22Rv1 (cell line): ENCODE data around the gene LRRC28.
A peak's percentile ranks its signal among the peaks of the same experiment; 100 is the strongest.

Source experiments
- H3K27ac ChIP-seq: fragments of 450-650 bp; 2 replicates; pipeline ENCODE4 v1.5.1; 2017
- ZFX ChIP-seq: fragments of 450-650 bp; IDR thresholded peaks from 2 replicates; pipeline ENCODE4 v1.6.1; 2017; ENCODE audit warnings: antibody characterized with exemption, borderline replicate concordance
- TF ChIP-seq, protein P1 (sequence below): fragments of 450-650 bp; IDR thresholded peaks from 2 replicates; pipeline ENCODE4 v1.5.1; 2017; ENCODE audit warnings: mild to moderate bottlenecking

LRRC28 gene

DNA sequence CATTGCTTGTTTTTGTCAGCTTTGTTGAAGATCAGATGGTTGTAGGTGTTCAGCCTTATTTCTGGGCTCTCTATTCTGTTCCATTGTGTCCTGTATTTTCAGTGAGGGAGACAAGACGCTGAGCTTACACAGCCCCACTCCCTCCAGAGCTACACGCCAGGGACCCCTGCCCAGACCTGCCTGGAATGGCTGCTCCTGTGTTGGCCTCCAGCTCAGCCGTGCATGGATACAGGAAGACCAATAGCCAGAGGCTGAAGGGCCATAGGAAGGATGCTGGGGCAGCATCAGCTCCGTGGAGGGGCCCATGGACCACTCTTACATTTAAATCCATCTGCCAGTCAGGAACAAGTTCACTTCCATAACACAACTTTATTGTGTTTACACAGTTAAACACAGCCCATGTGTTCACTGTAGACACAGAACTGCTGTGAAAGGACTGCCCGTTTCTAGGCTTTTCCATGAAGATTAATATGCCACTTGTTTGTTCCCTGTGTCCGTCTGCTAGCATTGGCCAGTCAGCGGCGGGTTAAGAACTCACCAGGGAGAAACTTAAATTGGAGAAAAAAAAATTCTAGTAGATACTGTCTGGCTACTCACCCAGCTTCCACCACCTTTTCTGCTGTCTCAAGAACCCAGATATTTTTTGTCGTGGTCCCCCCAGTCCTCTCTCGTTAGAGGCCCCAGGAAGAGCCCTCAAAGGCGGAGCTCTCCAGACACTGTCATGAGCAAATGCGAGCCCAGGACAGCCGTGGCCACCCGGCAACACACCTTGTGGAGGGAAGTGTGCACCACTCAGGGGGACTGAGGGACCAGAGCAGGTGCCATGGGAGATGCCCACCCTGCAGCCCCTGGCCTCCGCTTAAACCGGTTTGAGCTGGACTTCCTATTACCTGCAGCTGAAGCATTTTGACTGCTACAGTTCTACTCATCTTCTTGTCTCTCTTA lies 172.2 kb downstream of the LRRC28 start:
- no peak overlapping the region for H3K27ac ChIP-seq
- TF ChIP-seq, protein P1, sequence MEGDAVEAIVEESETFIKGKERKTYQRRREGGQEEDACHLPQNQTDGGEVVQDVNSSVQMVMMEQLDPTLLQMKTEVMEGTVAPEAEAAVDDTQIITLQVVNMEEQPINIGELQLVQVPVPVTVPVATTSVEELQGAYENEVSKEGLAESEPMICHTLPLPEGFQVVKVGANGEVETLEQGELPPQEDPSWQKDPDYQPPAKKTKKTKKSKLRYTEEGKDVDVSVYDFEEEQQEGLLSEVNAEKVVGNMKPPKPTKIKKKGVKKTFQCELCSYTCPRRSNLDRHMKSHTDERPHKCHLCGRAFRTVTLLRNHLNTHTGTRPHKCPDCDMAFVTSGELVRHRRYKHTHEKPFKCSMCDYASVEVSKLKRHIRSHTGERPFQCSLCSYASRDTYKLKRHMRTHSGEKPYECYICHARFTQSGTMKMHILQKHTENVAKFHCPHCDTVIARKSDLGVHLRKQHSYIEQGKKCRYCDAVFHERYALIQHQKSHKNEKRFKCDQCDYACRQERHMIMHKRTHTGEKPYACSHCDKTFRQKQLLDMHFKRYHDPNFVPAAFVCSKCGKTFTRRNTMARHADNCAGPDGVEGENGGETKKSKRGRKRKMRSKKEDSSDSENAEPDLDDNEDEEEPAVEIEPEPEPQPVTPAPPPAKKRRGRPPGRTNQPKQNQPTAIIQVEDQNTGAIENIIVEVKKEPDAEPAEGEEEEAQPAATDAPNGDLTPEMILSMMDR = no peak
- no peak for TF ChIP-seq ZFX

GRCh38 chr15:99424131-99424571 lies 172.9 kb downstream of the LRRC28 start:
- H3K27ac ChIP-seq = no peak overlapping the region
- TF ChIP-seq ZFX = no peak
- TF ChIP-seq, protein P1 = no peak

- TF ChIP-seq, protein P1 = no peak
- no peak for TF ChIP-seq ZFX
- no peak overlapping the region for H3K27ac ChIP-seq
Measured at GRCh38 chr15:99424978-99425656, 173.8 kb downstream of the LRRC28 start.

DNA sequence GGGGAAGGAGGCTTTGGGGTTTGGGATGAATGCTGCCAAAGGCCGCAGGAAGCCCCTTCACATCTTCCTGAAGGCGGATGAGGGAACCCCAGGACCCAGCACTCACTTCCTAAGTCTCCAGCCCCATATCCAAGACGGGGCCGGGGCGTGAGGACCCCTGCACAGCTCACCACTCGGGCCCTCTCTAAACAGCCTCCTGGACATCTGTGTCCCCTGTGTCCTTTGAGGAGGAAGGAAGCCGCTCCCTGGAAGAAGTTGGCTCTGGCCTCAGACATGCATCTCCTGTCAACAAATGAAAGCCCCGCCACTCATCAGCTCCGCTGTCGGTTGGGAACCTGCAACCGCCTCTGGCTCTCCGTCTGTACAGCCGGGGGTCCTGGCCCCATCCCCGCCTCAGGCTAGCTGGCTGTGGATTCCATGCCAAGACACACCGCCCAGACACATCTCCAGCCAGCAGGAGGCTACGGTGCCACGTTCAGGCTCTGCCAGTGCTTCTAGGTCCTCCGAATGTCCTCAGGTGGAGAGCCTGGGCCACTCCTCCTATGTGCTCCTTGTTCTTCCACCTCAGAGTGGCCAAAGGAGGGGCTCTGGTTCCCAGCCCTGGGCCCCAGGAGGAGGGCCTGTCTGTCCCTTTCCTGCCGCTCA lies 174.5 kb downstream of the LRRC28 start:
- no peak for TF ChIP-seq ZFX
- TF ChIP-seq, protein P1 = peak; percentile 29
- no peak overlapping the region for H3K27ac ChIP-seq

DNA sequence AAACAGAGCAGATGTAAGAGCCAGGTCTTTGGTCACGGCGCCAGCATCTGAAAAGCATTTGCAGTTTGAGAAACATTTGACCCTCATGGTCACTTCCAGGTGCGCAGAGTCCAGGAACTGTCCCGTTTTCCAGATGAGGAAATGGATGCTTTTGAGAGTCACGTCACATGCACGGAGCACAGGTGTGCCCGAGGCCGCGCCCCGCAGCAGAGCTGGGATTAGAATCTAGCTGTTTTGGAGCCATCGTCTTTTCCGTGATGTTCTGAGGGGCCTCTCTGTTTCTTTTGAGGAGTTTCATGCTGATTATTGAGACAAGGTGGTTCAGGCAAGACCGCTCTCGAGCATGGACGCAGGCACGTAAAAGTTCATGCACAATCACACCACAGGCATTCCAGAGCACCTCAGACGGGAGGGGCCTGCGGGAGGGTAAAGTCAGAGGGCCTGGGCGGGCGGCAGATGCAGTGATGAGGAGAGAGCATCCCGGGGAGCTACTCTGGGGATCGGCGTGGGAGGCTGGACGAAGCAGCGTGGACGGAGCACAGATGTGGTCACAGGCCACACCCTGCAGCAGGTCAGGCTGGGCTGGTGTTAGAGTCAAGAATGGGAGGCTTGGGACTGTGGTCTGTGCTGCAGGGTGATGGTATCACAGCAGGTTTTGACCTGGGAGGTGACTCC lies 175.3 kb downstream of the LRRC28 start:
- TF ChIP-seq ZFX = no peak
- TF ChIP-seq, protein P1 = no peak
- no peak overlapping the region for H3K27ac ChIP-seq

- H3K27ac ChIP-seq = no peak overlapping the region
- no peak for TF ChIP-seq ZFX
- TF ChIP-seq, protein P1 = no peak
Measured at GRCh38 chr15:99427210-99427609, 175.9 kb downstream of the LRRC28 start.
